Stimulated activated CD8-positive, alpha-beta memory T cell treated with anti-CD3 and anti-CD28 coated beads, Interleukin-7, amount 100 ng/mL, for 1 hour (primary cell): ENCODE measurements around the gene SLC12A6.
"Not testable (repeated sequence)": the region's sequence is repeated elsewhere in the genome, so short reads cannot be mapped to it uniquely, and the experiment has no call there.

Experiments
- DNase-seq, 2 donors: peaks; one replicate each; pipeline ENCODE4 v3.0.0-alpha.2; 2020; ENCODE audit warnings: low read depth in 2 of 2

Gene SLC12A6

GRCh38 chr15:34203305-34203704 lies 134.3 kb downstream of the SLC12A6 start:
- DNase-seq, result no peak

- DNase-seq, result not testable (repeated sequence)
These were observed 144.3 kb downstream of the SLC12A6 start for GRCh38 chr15:34193272-34193671.

- no peak for DNase-seq
These were observed 148.9 kb downstream of the SLC12A6 start for GRCh38 chr15:34188711-34189110.

GRCh38 chr15:34185666-34186065 lies 151.9 kb downstream of the SLC12A6 start:
- no peak for DNase-seq

- no peak for DNase-seq
These were observed 154.6 kb downstream of the SLC12A6 start for GRCh38 chr15:34182942-34183341.
